ENCODE data around the gene IFNA7.
"Not testable (repeated sequence)": the region's sequence is repeated elsewhere in the genome, so short reads cannot be mapped to it uniquely, and the experiment has no call there.

IFNA7 gene

GRCh38 chr9:21202105-21202504 lies at the start of gene IFNA7:
TSS of gene IFNA7 (minus strand) at chr9:21202205. CDS start at chr9:21202165, 40 bp downstream.
- not testable (repeated sequence) for DNase-seq

- DNase-seq = no peak
These were observed 49.6 kb upstream of the IFNA7 start for GRCh38 chr9:21251638-21252037.

- no peak for DNase-seq
These were observed 49.2 kb upstream of the IFNA7 start for GRCh38 chr9:21251190-21251589.

- DNase-seq = no peak
These were observed 42.8 kb upstream of the IFNA7 start for GRCh38 chr9:21244836-21245235.

- no peak for DNase-seq
These were observed 37.9 kb upstream of the IFNA7 start, which contains the start of gene IFNA14 for GRCh38 chr9:21239911-21240310. TSS of gene IFNA14 (minus strand) at chr9:21240005. CDS start at chr9:21239935, 70 bp downstream.

- not testable (repeated sequence) for DNase-seq
These were observed 34.3 kb upstream of the IFNA7 start for GRCh38 chr9:21236360-21236714.

GRCh38 chr9:21235468-21236359 lies 33.7 kb upstream of the IFNA7 start:
- peak; percentile 22 for DNase-seq

- DNase-seq = no peak
These were observed 32.2 kb upstream of the IFNA7 start for GRCh38 chr9:21234153-21234687.

GRCh38 chr9:21233258-21233657 lies 31.3 kb upstream of the IFNA7 start:
- no peak for DNase-seq

GRCh38 chr9:21228122-21228521 lies 26.1 kb upstream of the IFNA7 start, which contains the start of gene IFNA17:
TSS of gene IFNA17 (minus strand) at chr9:21228222. CDS start at chr9:21228173, 49 bp downstream.
- no peak for DNase-seq

- DNase-seq = not testable (repeated sequence)
These were observed 15.2 kb upstream of the IFNA7 start, which contains the start of gene IFNA16 for GRCh38 chr9:21217211-21217610. TSS of gene IFNA16 (minus strand) at chr9:21217311. CDS start at chr9:21217305, 6 bp downstream.

GRCh38 chr9:21213411-21214326 lies 11.7 kb upstream of the IFNA7 start:
- not testable (repeated sequence) for DNase-seq

GRCh38 chr9:21212160-21212559 lies 10.2 kb upstream of the IFNA7 start:
- not testable (repeated sequence) for DNase-seq

GRCh38 chr9:21210782-21211181 lies 8.8 kb upstream of the IFNA7 start:
- not testable (repeated sequence) for DNase-seq

- DNase-seq = no peak
These were observed 8.3 kb upstream of the IFNA7 start for GRCh38 chr9:21210311-21210710.

GRCh38 chr9:21207043-21207442 lies 5.0 kb upstream of the IFNA7 start, which contains the start of gene IFNA10:
TSS of gene IFNA10 (minus strand) at chr9:21207143. CDS start at chr9:21207097, 46 bp downstream.
- DNase-seq = not testable (repeated sequence)

GRCh38 chr9:21205204-21205603 lies 3.2 kb upstream of the IFNA7 start:
- no peak for DNase-seq

GRCh38 chr9:21194867-21195776 lies 6.9 kb downstream of the IFNA7 start:
- peak; percentile 27 for DNase-seq

- not testable (repeated sequence) for DNase-seq
These were observed 14.5 kb downstream of the IFNA7 start, which contains the start of gene IFNA4 for GRCh38 chr9:21187487-21187886. TSS of gene IFNA4 (minus strand) at chr9:21187587. CDS start at chr9:21187531, 56 bp downstream.

GRCh38 chr9:21182810-21183736 lies 18.9 kb downstream of the IFNA7 start:
- not testable (repeated sequence) for DNase-seq
